Endometrium (tissue), 2 donors: ENCODE data around the gene GHRHR.

Experiments used
- FAIRE-seq: peaks from 2 replicates; lab custom pipeline; 2012; peaks lifted over from hg19 to GRCh38; lab: Jason Lieb, UNC
- donor health status: control.
- donor health status: control.

GHRHR gene

DNA sequence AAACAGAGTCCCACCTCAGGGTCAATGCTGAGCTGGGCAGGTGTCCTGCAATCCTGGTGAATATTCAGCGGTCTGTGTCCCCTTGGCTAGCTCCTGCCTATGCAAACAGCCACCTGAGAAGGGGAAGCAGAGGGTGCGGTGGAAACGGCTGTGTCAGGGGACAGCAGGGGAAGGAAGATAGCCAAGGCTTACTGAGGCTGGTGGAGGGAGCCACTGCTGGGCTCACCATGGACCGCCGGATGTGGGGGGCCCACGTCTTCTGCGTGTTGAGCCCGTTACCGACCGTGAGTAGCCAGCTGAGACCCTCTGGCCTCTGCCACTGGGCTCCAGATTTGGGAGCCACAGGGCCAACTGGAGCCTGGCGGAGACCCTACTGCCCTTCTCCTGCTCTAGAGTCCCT is at the start of gene GHRHR:
GHRHR (plus strand) TSS at position 112 of the 400 bp plus-strand sequence; CDS start at position 228, 116 bp downstream.
- FAIRE-seq: no peak

DNA sequence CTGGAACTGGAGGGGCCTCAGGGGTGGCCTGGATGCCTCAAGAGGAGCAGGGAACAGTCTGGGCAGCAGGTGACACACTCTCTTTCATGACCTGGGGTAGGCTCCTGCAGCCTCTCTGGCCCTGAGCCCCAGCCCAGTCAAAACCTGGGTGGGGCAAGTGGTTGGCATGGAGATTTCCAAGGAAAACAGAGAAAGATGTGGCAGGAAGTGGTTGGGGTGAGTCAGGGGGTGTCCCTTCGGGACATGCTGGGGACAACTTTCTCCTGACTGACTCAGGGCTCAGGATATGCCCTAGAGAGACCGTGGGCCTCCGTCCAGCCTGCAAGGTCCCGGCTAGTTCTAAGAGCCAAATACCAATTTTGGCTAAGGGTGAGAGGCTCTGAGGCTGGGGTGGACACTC is 49.2 kb upstream of the GHRHR start:
- FAIRE-seq: no peak

GRCh38 chr7:30915005-30915601 is 48.6 kb upstream of the GHRHR start:
- FAIRE-seq: no peak

DNA sequence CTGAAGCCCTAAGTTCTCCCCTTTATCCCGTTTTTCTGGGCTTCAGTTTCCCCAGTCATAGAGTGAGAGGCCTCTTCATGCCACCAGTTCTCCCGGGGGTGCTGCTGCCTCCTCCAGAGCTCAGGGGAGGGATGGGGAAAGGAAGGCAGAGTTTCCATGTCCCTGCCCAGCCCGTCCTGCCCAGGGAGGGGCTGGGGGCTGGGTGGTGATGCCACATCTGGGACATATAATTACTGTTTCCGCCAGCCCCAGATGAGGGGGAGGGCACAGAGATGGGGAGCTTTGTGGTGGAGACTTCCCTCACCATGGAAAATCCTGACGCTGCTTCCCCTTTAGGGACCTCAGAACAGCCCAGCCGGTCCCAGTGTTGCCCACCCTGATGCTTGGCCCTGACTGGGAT is 48.0 kb upstream of the GHRHR start:
- FAIRE-seq: no peak

GRCh38 chr7:30916255-30916654 is 47.5 kb upstream of the GHRHR start:
- FAIRE-seq: no peak

DNA sequence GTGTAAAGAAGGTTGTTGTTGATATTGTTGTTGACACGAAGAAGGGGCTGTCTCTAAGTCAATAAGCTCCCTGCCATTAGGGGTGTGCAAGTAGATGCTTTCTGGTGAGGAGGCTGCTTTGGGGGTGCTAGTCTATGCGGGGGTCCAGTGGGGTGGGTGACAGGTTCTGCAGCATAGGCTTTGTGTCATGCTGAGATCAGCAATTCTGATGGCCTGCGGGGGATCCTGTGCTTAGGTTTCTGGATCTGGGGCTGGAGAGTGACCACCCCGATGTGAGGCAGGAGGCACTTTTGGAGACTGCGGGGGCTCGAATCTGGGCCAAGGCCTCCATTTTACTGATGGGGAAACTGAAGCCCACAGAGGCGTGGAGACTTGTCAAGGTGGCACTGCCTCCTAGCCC is 47.0 kb upstream of the GHRHR start:
- FAIRE-seq: no peak

DNA sequence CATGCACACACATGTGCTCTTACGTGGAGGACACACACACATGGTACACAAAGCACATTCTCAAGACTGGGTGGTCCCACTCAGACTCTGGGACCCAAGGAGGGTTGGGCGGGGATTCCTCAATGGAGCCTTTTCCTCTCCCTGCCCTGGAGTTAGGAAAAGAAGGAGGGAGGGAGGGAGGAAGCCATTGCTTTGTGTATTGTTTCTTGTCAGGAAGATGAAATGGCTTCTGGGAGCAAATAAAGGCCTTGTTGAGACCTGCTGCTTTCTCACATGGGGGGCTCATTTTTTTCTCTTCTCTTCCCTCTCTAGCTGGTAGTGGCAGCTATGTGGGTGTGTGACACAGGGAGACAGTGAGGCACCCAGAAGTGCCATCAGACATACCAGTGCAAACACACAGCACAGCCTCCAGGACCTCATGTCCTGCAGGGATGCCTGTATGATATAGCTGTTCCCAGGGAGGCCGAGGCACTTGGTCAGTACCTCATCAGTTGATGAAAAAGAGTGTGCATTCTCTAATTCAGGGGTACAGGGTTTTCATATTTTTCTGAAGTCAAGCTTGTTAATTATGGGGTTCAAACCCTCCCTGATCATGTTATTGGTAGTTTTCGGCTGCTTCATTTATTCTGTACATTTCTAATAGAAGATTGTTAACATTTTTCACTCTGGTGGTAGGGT is 46.4 kb upstream of the GHRHR start:
- FAIRE-seq: no peak

- no peak for FAIRE-seq
These were observed 45.1 kb upstream of the GHRHR start for GRCh38 chr7:30918676-30919075.

DNA sequence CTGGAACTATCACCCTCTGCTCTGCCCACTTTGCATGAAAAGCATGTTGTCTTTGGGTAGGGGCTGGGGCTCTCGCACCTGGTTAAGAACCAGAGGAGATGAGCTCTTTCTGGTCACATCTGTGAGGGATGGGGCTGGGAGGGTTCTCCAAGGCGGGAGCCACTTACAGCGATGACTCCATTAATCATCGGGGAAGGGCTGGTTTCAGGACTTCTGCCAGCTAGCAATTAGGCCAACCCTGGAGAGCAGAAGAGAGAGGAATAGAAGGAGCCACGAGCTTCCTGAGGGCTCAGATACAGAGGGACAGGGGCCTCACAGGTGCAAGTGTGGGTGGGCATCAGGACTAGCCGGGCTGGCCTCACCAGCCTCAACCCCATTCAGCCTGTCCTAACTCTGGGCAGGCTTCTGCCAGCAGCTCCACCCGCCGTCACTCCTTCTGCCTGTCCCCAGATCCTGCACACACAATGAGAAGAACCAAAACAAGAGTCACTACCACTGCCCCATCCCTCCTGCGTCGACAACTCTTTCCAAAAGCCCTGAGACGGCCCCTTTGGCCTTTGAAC is 43.7 kb upstream of the GHRHR start:
- FAIRE-seq: no peak

GRCh38 chr7:30920584-30921539 is 42.9 kb upstream of the GHRHR start:
- FAIRE-seq: no peak

DNA sequence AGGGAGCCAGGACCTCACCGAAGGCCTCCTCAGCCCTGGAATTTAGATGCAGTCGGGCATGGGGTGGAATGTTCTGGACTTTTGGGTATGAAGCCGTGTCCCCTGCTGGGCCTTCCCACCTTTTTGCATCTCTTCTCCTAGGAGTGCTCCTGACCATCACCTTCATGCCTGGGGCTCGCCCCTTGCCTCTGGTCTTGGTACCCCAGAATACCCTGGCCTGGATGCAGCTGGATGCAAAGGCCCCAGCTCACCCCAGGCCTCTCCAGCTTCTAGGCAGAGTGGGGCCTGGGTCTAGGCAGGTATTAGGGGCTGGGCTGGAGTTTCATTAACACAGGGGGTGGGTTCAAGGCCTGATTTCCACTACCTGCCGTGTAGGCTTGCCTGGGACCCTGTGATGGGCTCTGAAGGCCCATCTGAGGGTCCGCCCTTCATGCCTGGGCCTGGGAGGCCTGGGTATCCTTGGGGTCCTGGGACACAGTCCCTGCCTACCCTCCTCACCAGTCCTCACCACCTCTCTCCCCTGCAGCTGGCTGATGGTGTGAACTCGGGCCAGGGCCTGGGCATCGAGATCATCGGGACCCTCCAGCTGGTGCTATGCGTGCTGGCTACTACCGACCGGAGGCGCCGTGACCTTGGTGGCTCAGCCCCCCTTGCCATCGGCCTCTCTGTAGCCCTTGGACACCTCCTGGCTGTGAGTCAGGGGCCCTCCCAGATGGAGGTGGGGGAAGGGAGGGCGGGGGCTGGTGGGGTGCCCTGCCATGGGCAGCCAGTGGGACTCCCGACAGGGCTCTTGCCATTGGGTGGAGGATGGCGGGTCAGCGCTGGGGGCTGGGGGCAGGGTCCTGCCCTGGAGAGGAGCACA is 42.0 kb upstream of the GHRHR start:
- FAIRE-seq: no peak

DNA sequence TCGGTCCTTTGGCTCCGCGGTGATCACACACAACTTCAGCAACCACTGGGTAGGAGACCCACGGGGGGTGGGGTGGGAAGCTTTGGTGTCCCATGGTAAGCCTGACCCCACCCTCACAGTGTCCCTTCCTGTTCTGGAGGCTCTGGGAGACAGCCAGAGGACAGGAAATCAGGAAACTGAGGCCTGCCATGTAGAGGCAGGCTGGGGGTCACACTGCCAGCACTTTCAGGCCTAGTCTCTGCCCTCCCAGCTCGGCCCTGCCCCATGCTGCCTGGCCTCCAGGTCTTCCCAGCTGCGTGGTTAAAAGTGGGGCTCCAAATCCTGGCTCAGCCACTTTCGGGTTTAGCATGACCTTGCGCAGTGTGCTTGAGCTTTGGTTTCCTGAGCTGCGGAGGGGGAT is 41.2 kb upstream of the GHRHR start:
- no peak for FAIRE-seq

DNA sequence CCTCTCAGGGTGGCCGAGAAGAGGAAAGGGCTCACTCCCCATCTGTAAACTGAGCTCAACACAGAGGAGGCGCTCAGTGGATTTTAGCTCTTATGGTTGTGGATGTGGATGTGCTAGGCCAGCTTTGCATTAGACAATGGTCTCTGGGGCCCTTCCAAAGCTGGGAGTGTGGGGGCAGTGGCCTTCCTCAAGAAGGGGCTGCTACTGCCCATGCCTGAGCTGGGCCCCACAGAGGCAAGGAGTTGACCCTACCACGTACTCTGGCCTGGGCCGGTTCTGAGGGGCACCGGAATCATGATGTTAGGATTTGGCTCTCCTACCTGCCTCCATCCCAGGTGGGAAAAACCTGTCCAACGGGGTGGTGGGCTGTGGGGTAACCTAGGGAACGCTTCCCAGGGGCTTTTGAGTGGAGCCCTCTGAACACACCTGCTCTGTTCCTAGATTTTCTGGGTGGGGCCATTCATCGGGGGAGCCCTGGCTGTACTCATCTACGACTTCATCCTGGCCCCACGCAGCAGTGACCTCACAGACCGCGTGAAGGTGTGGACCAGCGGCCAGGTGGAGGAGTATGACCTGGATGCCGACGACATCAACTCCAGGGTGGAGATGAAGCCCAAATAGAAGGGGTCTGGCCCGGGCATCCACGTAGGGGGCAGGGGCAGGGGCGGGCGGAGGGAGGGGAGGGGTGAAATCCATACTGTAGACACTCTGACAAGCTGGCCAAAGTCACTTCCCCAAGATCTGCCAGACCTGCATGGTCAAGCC is 40.6 kb upstream of the GHRHR start:
- no peak for FAIRE-seq

DNA sequence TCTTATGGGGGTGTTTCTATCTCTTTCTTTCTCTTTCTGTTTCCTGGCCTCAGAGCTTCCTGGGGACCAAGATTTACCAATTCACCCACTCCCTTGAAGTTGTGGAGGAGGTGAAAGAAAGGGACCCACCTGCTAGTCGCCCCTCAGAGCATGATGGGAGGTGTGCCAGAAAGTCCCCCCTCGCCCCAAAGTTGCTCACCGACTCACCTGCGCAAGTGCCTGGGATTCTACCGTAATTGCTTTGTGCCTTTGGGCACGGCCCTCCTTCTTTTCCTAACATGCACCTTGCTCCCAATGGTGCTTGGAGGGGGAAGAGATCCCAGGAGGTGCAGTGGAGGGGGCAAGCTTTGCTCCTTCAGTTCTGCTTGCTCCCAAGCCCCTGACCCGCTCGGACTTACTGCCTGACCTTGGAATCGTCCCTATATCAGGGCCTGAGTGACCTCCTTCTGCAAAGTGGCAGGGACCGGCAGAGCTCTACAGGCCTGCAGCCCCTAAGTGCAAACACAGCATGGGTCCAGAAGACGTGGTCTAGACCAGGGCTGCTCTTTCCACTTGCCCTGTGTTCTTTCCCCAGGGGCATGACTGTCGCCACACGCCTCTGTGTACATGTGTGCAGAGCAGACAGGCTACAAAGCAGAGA is 39.9 kb upstream of the GHRHR start:
- FAIRE-seq: no peak

DNA sequence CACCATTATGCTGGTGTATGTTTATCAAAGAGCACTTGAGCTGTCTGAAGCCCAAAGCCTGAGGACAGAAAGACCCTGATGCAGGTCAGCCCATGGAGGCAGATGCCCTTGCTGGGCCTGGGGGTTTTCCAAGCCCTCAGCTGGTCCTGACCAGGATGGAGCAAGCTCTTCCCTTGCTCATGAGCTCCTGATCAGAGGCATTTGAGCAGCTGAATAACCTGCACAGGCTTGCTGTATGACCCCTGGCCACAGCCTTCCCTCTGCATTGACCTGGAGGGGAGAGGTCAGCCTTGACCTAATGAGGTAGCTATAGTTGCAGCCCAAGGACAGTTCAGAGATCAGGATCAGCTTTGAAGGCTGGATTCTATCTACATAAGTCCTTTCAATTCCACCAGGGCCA is 39.1 kb upstream of the GHRHR start:
- FAIRE-seq: no peak

DNA sequence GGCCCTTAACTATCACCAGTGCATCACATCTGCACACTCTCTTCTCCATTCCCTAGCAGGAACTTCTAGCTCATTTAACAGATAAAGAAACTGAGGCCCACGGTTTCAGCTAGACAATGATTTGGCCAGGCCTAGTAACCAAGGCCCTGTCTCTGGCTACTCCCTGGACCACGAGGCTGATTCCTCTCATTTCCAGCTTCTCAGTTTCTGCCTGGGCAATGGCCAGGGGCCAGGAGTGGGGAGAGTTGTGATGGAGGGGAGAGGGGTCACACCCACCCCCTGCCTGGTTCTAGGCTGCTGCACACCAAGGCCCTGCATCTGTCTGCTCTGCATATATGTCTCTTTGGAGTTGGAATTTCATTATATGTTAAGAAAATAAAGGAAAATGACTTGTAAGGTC is 38.6 kb upstream of the GHRHR start:
- no peak for FAIRE-seq

DNA sequence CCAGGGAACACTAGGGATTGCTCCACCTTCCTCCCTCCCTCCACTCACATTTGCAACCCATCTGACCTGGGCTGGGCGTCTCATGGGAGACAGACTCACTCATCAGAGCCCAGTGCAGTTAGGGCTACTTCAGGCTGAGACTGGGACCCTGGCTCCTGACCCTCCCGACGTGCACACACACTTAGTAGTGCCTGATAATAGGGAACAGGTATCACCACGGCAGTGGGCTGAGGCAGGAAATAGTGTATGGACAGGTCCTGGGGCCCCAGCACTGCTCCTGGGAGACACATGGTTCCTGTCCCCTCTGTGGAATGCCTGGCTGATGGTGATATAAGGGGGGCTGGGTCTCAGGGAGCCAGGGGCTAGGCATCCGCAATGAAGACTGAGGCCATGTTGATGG is 37.8 kb upstream of the GHRHR start:
- no peak for FAIRE-seq

DNA sequence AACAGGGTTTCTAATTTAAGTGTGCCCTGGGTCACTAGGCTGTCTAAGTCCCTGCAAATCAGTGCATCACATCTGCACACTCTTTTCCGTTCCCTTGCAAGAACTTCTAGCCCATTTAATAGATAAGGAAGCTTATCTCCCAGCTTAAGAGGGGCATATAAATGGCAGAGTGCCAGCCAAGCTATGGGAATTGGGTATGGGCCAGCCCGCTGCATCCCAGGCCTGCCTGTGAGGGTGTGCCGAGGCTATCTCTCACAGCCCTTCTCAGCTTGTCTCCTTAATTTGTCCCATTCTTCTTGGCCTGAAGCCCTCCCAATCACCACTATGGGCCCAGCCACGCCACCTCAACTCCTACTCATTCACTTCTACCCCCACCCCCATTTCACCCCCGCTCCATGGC is 37.4 kb upstream of the GHRHR start:
- no peak for FAIRE-seq

GRCh38 chr7:30927040-30927439 is 36.7 kb upstream of the GHRHR start:
- FAIRE-seq: no peak

DNA sequence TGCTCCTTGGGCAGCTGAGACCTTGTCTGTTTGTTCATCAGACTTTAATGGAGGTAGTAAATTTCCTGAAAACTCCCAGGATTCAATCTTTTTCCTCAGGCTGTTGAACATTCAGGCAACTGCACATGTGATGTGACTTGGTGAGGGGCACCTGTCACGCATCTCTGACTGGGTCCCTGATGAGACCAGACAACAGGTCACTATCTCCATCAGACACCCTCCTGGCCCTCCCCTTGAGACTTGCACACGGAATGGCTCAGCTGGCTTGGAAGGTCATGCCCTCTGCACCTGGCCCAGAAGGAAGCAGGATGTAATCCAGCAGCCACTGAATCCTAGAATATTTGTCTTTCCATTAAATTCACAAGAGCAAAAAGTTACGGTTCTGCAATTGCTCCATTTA is 36.2 kb upstream of the GHRHR start:
- FAIRE-seq: no peak
